Caco-2 (cell line): Measurements from ENCODE around the gene RALGDS. TPM values are rescaled to one million over a fixed set of nuclear protein-coding genes. Genes with fewer than 3 reads are reported as not detected.

Experiments
- BruUV-seq: library from RNA; stranded (reverse); fragments of 400-500 nt; replicated peaks from 2 replicates; lab custom pipeline; 2021; lab: Mats Ljungman, UMichigan
- CTCF ChIA-PET: fragments of 300-600 bp; sonication (Branson Sonifier 250); formaldehyde crosslinking; loops from one replicate; lab custom pipeline; 2022; ENCODE audit warnings: antibody characterized with exemption; lab: Charles Lee
- POLR2A ChIA-PET: fragments of 300-600 bp; sonication (Branson Sonifier 250); formaldehyde crosslinking; loops from one replicate; lab custom pipeline; 2022; ENCODE audit warnings: antibody characterized with exemption; lab: Charles Lee
- DNase-seq, 2 experiments: peaks; one replicate each; pipeline versions ENCODE4 v3.0.0 to v3.0.0-alpha.2; 2020 to 2022
- H3K27me3 ChIP-seq: replicated peaks from 2 replicates; pipeline ENCODE4 v1.6.0; 2011; ENCODE audit warnings: low read length; ENCODE audit not compliant: control insufficient read depth, insufficient read depth
- H3K36me3 ChIP-seq: 2 replicates; pipeline ENCODE4 v1.5.1; 2011; ENCODE audit warnings: low read length; ENCODE audit not compliant: control insufficient read depth, insufficient read depth
- H3K4me1 ChIP-seq: fragments of 250-450 bp; sonication (Bioruptor Pico); 2 replicates; pipeline ENCODE4 v1.5.1; 2020; ENCODE audit warnings: mild to moderate bottlenecking
- H3K4me3 ChIP-seq: 2 replicates; pipeline ENCODE4 v1.5.1; 2011; ENCODE audit warnings: low read depth, mild to moderate bottlenecking, control low read depth, low read length
- H3K9me3 ChIP-seq: fragments of 250-450 bp; sonication (Bioruptor Pico); 2 replicates; pipeline ENCODE4 v1.5.1; 2020; ENCODE audit warnings: mild to moderate bottlenecking, moderate library complexity
- H3K27ac Mint-ChIP-seq: one replicate; pipeline ENCODE4 v1.8.0; 2022; ENCODE audit warnings: mixed read lengths; ENCODE audit not compliant: unreplicated experiment
- H3K27me3 Mint-ChIP-seq: one replicate; pipeline ENCODE4 v1.8.0; 2022; ENCODE audit warnings: mixed read lengths; ENCODE audit not compliant: insufficient read depth, unreplicated experiment
- H3K36me3 Mint-ChIP-seq: one replicate; pipeline ENCODE4 v1.8.0; 2022; ENCODE audit warnings: mild to moderate bottlenecking, mixed read lengths; ENCODE audit not compliant: insufficient read depth, unreplicated experiment
- H3K4me1 Mint-ChIP-seq: one replicate; pipeline ENCODE4 v1.8.0; 2022; ENCODE audit warnings: low read depth, mixed read lengths; ENCODE audit not compliant: unreplicated experiment
- H3K4me3 Mint-ChIP-seq: one replicate; pipeline ENCODE4 v1.8.0; 2022; ENCODE audit warnings: mild to moderate bottlenecking, moderate library complexity, mixed read lengths; ENCODE audit not compliant: unreplicated experiment
- H3K9me3 Mint-ChIP-seq: one replicate; pipeline ENCODE4 v1.8.0; 2022; ENCODE audit warnings: mixed read lengths; ENCODE audit not compliant: unreplicated experiment
- intact Hi-C: fragments of 100-400 bp; cut with micrococcal nuclease; formaldehyde crosslinking; loops from one replicate; pipeline ENCODE4 v1.10.0; 2022; ENCODE audit not compliant: unreplicated experiment
- total RNA-seq: library from RNA; stranded (reverse); gene quantifications from 2 replicates; pipeline ENCODE4 v1.2.3, GENCODE V29; 2022
- TF ChIP-seq, protein P1 (sequence below), 2 experiments: fragments of 200-600 bp in 1 of 2; IDR thresholded peaks; 1 replicate in 1 of 2; 2 replicates in 1 of 2; pipeline versions ENCODE4 v1.5.1 to v1.8.0; 2011 to 2022; ENCODE audit warnings: antibody characterized with exemption in 1 of 2, control low read depth in 1 of 2, inconsistent platforms in 1 of 2, low read depth in 1 of 2, low read length in 1 of 2, mild to moderate bottlenecking in 1 of 2, moderate library complexity in 1 of 2; ENCODE audit not compliant: insufficient read depth in 1 of 2, severe bottlenecking in 1 of 2, unreplicated experiment in 1 of 2

The RALGDS gene
- total RNA-seq, 1 experiment from 2014 or later: 18.7 TPM

DNA sequence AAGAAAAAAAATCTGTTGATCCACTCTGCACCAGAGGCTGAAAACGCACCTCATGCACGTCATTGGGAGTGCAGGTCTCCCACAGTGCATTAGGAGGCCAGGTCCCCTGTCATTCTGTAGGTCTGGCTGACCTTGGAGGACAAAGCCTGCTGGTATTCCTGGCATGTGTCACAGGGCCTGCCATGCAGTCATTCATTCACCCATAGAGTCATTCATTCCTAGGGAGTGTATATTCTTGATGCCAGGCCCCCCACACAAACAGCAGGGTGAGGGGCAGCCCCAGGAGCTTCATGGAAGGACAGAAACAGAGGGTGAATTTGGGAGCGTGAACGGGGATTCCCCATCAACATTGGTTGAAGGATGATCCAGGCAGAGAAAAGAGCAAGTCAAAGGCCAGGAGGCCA lies 40.5 kb upstream of the RALGDS start:
- H3K9me3 ChIP-seq: no peaks in the 10 kb centered on the region
- no peaks in the 10 kb centered on the region for H3K36me3 Mint-ChIP-seq
- TF ChIP-seq, protein P1, sequence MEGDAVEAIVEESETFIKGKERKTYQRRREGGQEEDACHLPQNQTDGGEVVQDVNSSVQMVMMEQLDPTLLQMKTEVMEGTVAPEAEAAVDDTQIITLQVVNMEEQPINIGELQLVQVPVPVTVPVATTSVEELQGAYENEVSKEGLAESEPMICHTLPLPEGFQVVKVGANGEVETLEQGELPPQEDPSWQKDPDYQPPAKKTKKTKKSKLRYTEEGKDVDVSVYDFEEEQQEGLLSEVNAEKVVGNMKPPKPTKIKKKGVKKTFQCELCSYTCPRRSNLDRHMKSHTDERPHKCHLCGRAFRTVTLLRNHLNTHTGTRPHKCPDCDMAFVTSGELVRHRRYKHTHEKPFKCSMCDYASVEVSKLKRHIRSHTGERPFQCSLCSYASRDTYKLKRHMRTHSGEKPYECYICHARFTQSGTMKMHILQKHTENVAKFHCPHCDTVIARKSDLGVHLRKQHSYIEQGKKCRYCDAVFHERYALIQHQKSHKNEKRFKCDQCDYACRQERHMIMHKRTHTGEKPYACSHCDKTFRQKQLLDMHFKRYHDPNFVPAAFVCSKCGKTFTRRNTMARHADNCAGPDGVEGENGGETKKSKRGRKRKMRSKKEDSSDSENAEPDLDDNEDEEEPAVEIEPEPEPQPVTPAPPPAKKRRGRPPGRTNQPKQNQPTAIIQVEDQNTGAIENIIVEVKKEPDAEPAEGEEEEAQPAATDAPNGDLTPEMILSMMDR (IDR thresholded peaks at IDR 0.05; ENCODE audit: insufficient read depth in 1 of 2, low read depth in 1 of 2, low read length in 1 of 2, severe bottlenecking in 1 of 2, unreplicated experiment in 1 of 2): no peak
- no peaks in the 10 kb centered on the region for H3K4me1 ChIP-seq
- CTCF ChIA-PET: no interaction called here
- H3K4me1 Mint-ChIP-seq: peaks cover 10% of the 10 kb centered on the region
- H3K27ac Mint-ChIP-seq: no peak overlapping the region
- H3K9me3 Mint-ChIP-seq: no peaks in the 10 kb centered on the region
- peak in 1 of 2 experiments; percentile 27 for DNase-seq
- no TSS peak for BruUV-seq
- no peaks in the 10 kb centered on the region for H3K36me3 ChIP-seq
- no peaks in the 10 kb centered on the region for H3K27me3 ChIP-seq
- H3K4me3 Mint-ChIP-seq: no peak overlapping the region
- peaks cover 4% of the 10 kb centered on the region for H3K27me3 Mint-ChIP-seq
- intact Hi-C loops: no loop called here
- POLR2A ChIA-PET: no interaction called here
- no peak overlapping the region for H3K4me3 ChIP-seq

DNA sequence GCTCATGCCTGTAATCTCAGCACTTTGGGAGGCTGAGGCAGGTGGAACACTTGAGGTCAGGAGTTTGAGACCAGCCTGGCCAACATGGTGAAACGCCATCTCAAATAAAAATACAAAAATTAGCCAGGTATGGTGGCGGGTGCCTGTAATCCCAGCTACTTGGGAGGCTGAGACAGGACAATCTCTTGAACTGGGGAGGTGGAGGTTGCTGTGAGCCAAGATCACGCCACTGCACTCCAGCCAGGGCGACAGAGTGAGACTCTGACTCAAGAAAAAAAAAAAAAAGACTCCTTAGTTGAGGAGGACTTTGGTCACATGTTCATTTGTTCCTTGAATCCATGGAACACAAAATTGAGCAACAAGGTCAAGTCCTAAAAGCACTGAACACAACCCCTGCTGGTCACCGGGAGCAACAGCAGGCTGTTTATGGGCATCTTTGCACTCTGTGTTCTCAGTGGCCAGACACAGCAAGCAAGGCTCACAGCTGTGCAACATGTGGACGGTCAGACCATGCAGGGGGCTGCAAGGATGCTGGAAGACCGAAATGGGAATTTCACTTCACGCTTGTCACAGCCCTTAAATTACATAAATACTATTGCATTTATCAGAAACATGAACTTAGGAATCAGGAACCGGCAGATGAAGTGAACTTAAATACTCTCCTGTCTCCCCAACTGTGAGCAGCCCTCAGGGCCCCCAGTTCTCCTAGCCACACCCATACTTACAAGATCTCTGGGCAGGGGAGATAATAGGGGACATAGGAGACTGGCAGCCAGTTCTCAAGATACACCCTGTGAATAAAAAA lies 39.9 kb upstream of the RALGDS start:
- Mint-ChIP-seq H3K27ac (no peak overlapping the region), H3K4me3 (no peak overlapping the region), H3K4me1 (peaks cover 10% of the 10 kb centered on the region), H3K36me3 (no peaks in the 10 kb centered on the region), H3K9me3 (no peaks in the 10 kb centered on the region), H3K27me3 (peaks cover 4% of the 10 kb centered on the region)
- no peaks in the 10 kb centered on the region for H3K27me3 ChIP-seq
- intact Hi-C loops: no loop called here
- no peaks in the 10 kb centered on the region for H3K4me1 ChIP-seq
- BruUV-seq: no TSS peak
- peak; percentile 68 to 74 for DNase-seq
- H3K4me3 ChIP-seq: no peak overlapping the region
- TF ChIP-seq, protein P1 (IDR thresholded peaks at IDR 0.05; ENCODE audit: insufficient read depth in 1 of 2, low read depth in 1 of 2, low read length in 1 of 2, severe bottlenecking in 1 of 2, unreplicated experiment in 1 of 2): peak; percentile 59 to 74
- ChIA-PET CTCF (interaction anchor here (0.6 to 0.7 kb wide), 3 partner anchors 96 to 349 kb away, joined by 4 to 13 read pairs (median 5); no protein-coding TSS in a partner anchor), POLR2A (no interaction called here)
- H3K9me3 ChIP-seq: no peaks in the 10 kb centered on the region
- no peaks in the 10 kb centered on the region for H3K36me3 ChIP-seq

DNA sequence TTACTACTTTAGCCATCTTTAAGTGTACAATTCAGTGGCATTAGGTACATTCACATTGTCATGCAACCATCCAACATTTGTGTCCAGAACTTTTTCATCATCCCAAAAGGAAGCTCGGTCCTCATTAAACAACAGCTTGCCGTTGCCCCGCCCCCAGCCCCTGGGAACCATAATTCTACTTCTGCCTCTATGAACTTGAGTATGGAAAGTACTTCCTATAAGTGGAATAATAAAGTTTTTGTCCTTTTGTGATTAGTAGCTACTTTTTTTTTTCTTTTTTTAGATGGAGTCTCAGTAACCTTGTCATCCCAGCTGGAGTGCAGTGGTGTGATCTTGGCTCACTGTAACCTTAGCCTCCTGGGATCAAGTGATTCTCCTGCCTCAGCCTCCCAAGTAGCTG lies 37.7 kb upstream of the RALGDS start:
- H3K36me3 ChIP-seq: no peaks in the 10 kb centered on the region
- no peaks in the 10 kb centered on the region for H3K4me1 ChIP-seq
- no peaks in the 10 kb centered on the region for H3K27me3 ChIP-seq
- intact Hi-C loops: no loop called here
- Mint-ChIP-seq H3K27ac (no peak overlapping the region), H3K36me3 (no peaks in the 10 kb centered on the region), H3K27me3 (peaks cover 4% of the 10 kb centered on the region), H3K4me3 (no peak overlapping the region), H3K4me1 (peaks cover 5% of the 10 kb centered on the region), H3K9me3 (no peaks in the 10 kb centered on the region)
- H3K9me3 ChIP-seq: no peaks in the 10 kb centered on the region
- no peak overlapping the region for H3K4me3 ChIP-seq
- DNase-seq: no peak
- no TSS peak for BruUV-seq
- CTCF ChIA-PET: interaction anchor here (1.8 kb wide), 1 partner anchor 9 kb away, joined by 5 read pairs; no protein-coding TSS in a partner anchor
- POLR2A ChIA-PET: no interaction called here
- TF ChIP-seq, protein P1 (IDR thresholded peaks at IDR 0.05; ENCODE audit: insufficient read depth in 1 of 2, low read depth in 1 of 2, low read length in 1 of 2, severe bottlenecking in 1 of 2, unreplicated experiment in 1 of 2): no peak
